Spleen (tissue), 7 donors: ENCODE data around the gene PNPLA3.

ENCODE experiments used
- POLR2A ChIP-seq, 3 donors: fragments of 450-650 bp; IDR thresholded peaks; one replicate each; pipeline ENCODE4 v1.5.1; 2017; ENCODE audit warnings: antibody characterized with exemption in 3 of 3, mild to moderate bottlenecking in 1 of 3
- TF ChIP-seq, protein P1 (sequence below), 11 experiments: fragments of 200-600 bp in 7 of 11; fragments of 450-650 bp in 4 of 11; sonication (generic) in 4 of 11; IDR thresholded peaks in 8 of 11; conservative IDR thresholded peaks in 3 of 11; 1 replicate in 7 of 11; 2 replicates in 4 of 11; pipeline versions ENCODE4 v1.4.0 to v1.8.0; 2016 to 2021; ENCODE audit warnings: antibody characterized with exemption in 11 of 11, inconsistent platforms in 4 of 11, mild to moderate bottlenecking in 1 of 11
- donor health status: DM: no; HTN: no; CAD: no; lungs with moderate emphysema.
- donor health status: DM: no; HTN: no; CAD: no.
- donor health status: DM: no; HTN: no; CAD: no.

GRCh38 chr22:43990044-43990443, 66.4 kb downstream of the PNPLA3 start:
- TF ChIP-seq, protein P1, sequence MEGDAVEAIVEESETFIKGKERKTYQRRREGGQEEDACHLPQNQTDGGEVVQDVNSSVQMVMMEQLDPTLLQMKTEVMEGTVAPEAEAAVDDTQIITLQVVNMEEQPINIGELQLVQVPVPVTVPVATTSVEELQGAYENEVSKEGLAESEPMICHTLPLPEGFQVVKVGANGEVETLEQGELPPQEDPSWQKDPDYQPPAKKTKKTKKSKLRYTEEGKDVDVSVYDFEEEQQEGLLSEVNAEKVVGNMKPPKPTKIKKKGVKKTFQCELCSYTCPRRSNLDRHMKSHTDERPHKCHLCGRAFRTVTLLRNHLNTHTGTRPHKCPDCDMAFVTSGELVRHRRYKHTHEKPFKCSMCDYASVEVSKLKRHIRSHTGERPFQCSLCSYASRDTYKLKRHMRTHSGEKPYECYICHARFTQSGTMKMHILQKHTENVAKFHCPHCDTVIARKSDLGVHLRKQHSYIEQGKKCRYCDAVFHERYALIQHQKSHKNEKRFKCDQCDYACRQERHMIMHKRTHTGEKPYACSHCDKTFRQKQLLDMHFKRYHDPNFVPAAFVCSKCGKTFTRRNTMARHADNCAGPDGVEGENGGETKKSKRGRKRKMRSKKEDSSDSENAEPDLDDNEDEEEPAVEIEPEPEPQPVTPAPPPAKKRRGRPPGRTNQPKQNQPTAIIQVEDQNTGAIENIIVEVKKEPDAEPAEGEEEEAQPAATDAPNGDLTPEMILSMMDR (IDR thresholded peaks at IDR 0.05 in 8 of 11, conservative IDR thresholded peaks at IDR 0.05 in 3 of 11) = no peak
- no peak for TF ChIP-seq POLR2A (IDR thresholded peaks at IDR 0.05)
